ENCODE results near the gene PHF2. TPM values are rescaled to one million over a fixed set of nuclear protein-coding genes. Genes with fewer than 3 reads are reported as not detected.

PHF2 gene
- total RNA-seq, 3 donors from 2014 or later = 24.8 to 26.9 (median 25.9) TPM

- H3K27ac ChIP-seq = no peak overlapping the region
- no peak for TF ChIP-seq POLR2AphosphoS5 (IDR thresholded peaks at IDR 0.05)
- TF ChIP-seq CTCF (IDR thresholded peaks at IDR 0.05) = no peak
- peak in 1 of 2 donors; percentile 13 for DNase-seq (ENCODE audit: low spot score in 2 of 2)
- H3K4me3 ChIP-seq = no peak overlapping the region
- no peaks in the 10 kb centered on the region for H3K36me3 ChIP-seq
- no peaks in the 10 kb centered on the region for H3K27me3 ChIP-seq
- H3K4me1 ChIP-seq = peaks cover 0 to 3% of the 10 kb centered on the region in 2 donors
- intact Hi-C loops (cut with DNase I; ENCODE audit: low total_unique reads) = loop anchor here (10.0 kb wide), 1 partner anchor 118 kb away; the partner anchor contains the start of genes FAM120A and FAM120AOS
- no peaks in the 10 kb centered on the region for H3K9me3 ChIP-seq
Measured at GRCh38 chr9:93572636-93573515, 3.5 kb upstream of the PHF2 start.

DNA sequence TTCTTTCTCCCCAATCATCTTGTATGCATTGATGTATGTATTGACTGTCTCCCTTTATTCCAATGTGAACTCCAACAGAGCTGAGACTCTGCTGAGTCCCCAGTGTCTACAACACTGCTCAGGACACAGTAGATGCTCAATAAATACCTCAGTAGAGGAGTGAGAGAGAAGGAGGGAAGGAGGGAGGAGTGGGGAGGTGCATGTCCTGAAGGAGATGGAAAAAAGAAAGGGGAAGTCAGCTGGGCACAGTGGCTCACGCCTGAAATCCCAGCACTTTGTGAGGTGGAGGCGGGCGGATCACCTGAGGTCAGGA, 2.9 kb upstream of the PHF2 start:
- peak in 1 of 2 donors; percentile 10 for DNase-seq (ENCODE audit: low spot score in 2 of 2)
- H3K9me3 ChIP-seq = no peaks in the 10 kb centered on the region
- no peak for TF ChIP-seq CTCF (IDR thresholded peaks at IDR 0.05)
- TF ChIP-seq POLR2AphosphoS5 (IDR thresholded peaks at IDR 0.05) = no peak
- TF ChIP-seq POLR2A (IDR thresholded peaks at IDR 0.05) = no peak
- no peaks in the 10 kb centered on the region for H3K27me3 ChIP-seq
- H3K36me3 ChIP-seq = no peaks in the 10 kb centered on the region
- no peak overlapping the region for H3K27ac ChIP-seq
- H3K4me1 ChIP-seq = peaks cover 0 to 9% of the 10 kb centered on the region in 2 donors
- no peak overlapping the region for H3K4me3 ChIP-seq
- intact Hi-C loops (cut with DNase I; ENCODE audit: low total_unique reads) = loop anchor here (10.0 kb wide), 1 partner anchor 119 kb away; the partner anchor contains the start of genes FAM120A and FAM120AOS

- peak overlapping the region in 1 of 2 donors; percentile 96 for H3K27ac ChIP-seq
- H3K27me3 ChIP-seq = no peaks in the 10 kb centered on the region
- no peaks in the 10 kb centered on the region for H3K9me3 ChIP-seq
- no peak overlapping the region for H3K4me3 ChIP-seq
- intact Hi-C loops (cut with DNase I; ENCODE audit: low total_unique reads) = loop anchor here (10.0 kb wide), 1 partner anchor 119 kb away; the partner anchor contains the start of genes FAM120A and FAM120AOS
- peaks cover 0 to 10% of the 10 kb centered on the region in 2 donors for H3K4me1 ChIP-seq
- no peaks in the 10 kb centered on the region for H3K36me3 ChIP-seq
- no peak for TF ChIP-seq CTCF (IDR thresholded peaks at IDR 0.05)
- no peak for TF ChIP-seq POLR2AphosphoS5 (IDR thresholded peaks at IDR 0.05)
- TF ChIP-seq POLR2A (IDR thresholded peaks at IDR 0.05) = no peak
- peak in 1 of 2 donors; percentile 16 for DNase-seq (ENCODE audit: low spot score in 2 of 2)
Measured at GRCh38 chr9:93574091-93574899, 2.1 kb upstream of the PHF2 start.

- H3K27me3 ChIP-seq = no peaks in the 10 kb centered on the region
- no peak for DNase-seq (ENCODE audit: low spot score in 2 of 2)
Measured at GRCh38 chr9:93574900-93575795, 1.2 kb upstream of the PHF2 start.

More at GRCh38 chr9:93574900-93575795, 1.2 kb upstream of the PHF2 start:
- Histone ChIP-seq H3K36me3 (no peaks in the 10 kb centered on the region), H3K4me3 (peak overlapping the region; percentile 81 to 99 (median 90)), H3K27ac (peak overlapping the region; percentile 96 to 99), H3K9me3 (no peaks in the 10 kb centered on the region), H3K4me1 (peaks cover 3 to 10% of the 10 kb centered on the region in 2 donors)
- intact Hi-C loops (cut with DNase I; ENCODE audit: low total_unique reads) = loop anchor here (10.0 kb wide), 1 partner anchor 120 kb away; the partner anchor contains the start of genes FAM120A and FAM120AOS
- TF ChIP-seq POLR2A (IDR thresholded peaks at IDR 0.05) = no peak

All from breast epithelium (tissue), 4 donors.